CD4-positive, alpha-beta T cell (primary cell): ENCODE data around the gene MCF2L2. TPM values are rescaled to one million over a fixed set of nuclear protein-coding genes. Genes with fewer than 3 reads are reported as not detected.

Source experiments
- ATAC-seq: fragments of 200-7000 bp; cut with Tn5 transposase; one replicate; pipeline ENCODE4 v1.10.0; 2022; ENCODE audit warnings: mild to moderate bottlenecking; ENCODE audit not compliant: poor library complexity
- CTCF ChIA-PET: fragments of 350-600 bp; sonication (Branson Sonifier 250); formaldehyde crosslinking; loops from one replicate; lab custom pipeline; 2021; ENCODE audit warnings: antibody characterized with exemption, inconsistent platforms; lab: Charles Lee
- POLR2A ChIA-PET: fragments of 350-600 bp; sonication (Branson Sonifier 250); formaldehyde crosslinking; loops from one replicate; lab custom pipeline; 2021; ENCODE audit warnings: antibody characterized with exemption, inconsistent platforms; lab: Charles Lee
- DNase-seq, 14 experiments: peaks; one replicate each; pipeline ENCODE4 v3.0.0-alpha.2; 2013 to 2020; ENCODE audit warnings: mixed read lengths in 2 of 14
- H3K27ac ChIP-seq, 2 donors: one replicate each; pipeline versions ENCODE4 v1.5.1 to v1.7.0; 2013; ENCODE audit warnings: low read length in 2 of 2, low read depth in 1 of 2, mild to moderate bottlenecking in 1 of 2
- H3K27me3 ChIP-seq, 2 experiments: 1 replicate in 1 of 2; 2 replicates in 1 of 2; pipeline versions ENCODE4 v1.6.1 to v1.7.0; 2013; ENCODE audit warnings: low read length in 2 of 2, control low read depth in 1 of 2, mild to moderate bottlenecking in 1 of 2, moderate library complexity in 1 of 2; ENCODE audit not compliant: insufficient read depth in 2 of 2, control insufficient read depth in 1 of 2
- H3K36me3 ChIP-seq: one replicate; pipeline ENCODE4 v1.6.1; 2013; ENCODE audit warnings: low read length, control low read depth; ENCODE audit not compliant: insufficient read depth
- H3K4me1 ChIP-seq: one replicate; pipeline ENCODE4 v1.6.1; 2013; ENCODE audit warnings: low read length, control low read depth; ENCODE audit not compliant: insufficient read depth
- H3K4me3 ChIP-seq: one replicate; pipeline ENCODE4 v1.5.1; 2013; ENCODE audit warnings: mild to moderate bottlenecking, low read length, moderate library complexity
- H3K9me3 ChIP-seq, 2 experiments: 1 replicate in 1 of 2; 2 replicates in 1 of 2; pipeline versions ENCODE4 v1.6.1 to v1.7.0; 2013; ENCODE audit warnings: low read length in 2 of 2, mild to moderate bottlenecking in 2 of 2, control low read depth in 1 of 2, moderate library complexity in 1 of 2; ENCODE audit not compliant: control insufficient read depth in 1 of 2, insufficient read depth in 1 of 2
- H3K27ac Mint-ChIP-seq: one replicate; pipeline ENCODE4 v1.8.0; 2020; ENCODE audit warnings: mixed read lengths
- H3K27me3 Mint-ChIP-seq: one replicate; pipeline ENCODE4 v1.8.0; 2021; ENCODE audit warnings: mixed read lengths
- H3K36me3 Mint-ChIP-seq: one replicate; pipeline ENCODE4 v1.8.0; 2021; ENCODE audit warnings: low read depth, mixed read lengths
- H3K4me1 Mint-ChIP-seq: one replicate; pipeline ENCODE4 v1.8.0; 2021; ENCODE audit warnings: low read depth, mixed read lengths
- H3K4me3 Mint-ChIP-seq: one replicate; pipeline ENCODE4 v1.8.0; 2020; ENCODE audit warnings: mild to moderate bottlenecking, mixed read lengths
- H3K9me3 Mint-ChIP-seq: one replicate; pipeline ENCODE4 v1.8.0; 2020; ENCODE audit warnings: mixed read lengths
- CTCF ChIP-seq: fragments of 200-600 bp; IDR thresholded peaks from one replicate; pipeline ENCODE4 v1.8.0; 2022; ENCODE audit warnings: antibody characterized with exemption, mild to moderate bottlenecking
- intact Hi-C, 2 experiments: fragments of 100-400 bp; cut with DNase I in 1 of 2; cut with micrococcal nuclease in 1 of 2; formaldehyde crosslinking; loops; one replicate each; pipeline versions ENCODE4 v1.15.1 to v1.9.0; 2023 to 2025; cut with DNase I, micrococcal nuclease
- total RNA-seq, 174 experiments: library from RNA in 2 of 174; stranded (reverse) in 2 of 174; gene quantifications; one replicate each; pipeline ENCODE4 v1.2.3 and lab custom pipeline; 2021 to 2026

MCF2L2 gene
- total RNA-seq, 2 experiments from 2014 or later = 3.8 to 4.1 TPM

- Histone ChIP-seq H3K27me3 (no peaks in the 10 kb centered on the region), H3K9me3 (no peaks in the 10 kb centered on the region), H3K27ac (no peak overlapping the region), H3K4me3 (no peak overlapping the region), H3K4me1 (no peaks in the 10 kb centered on the region), H3K36me3 (no peaks in the 10 kb centered on the region)
- Mint-ChIP-seq H3K27me3 (no peaks in the 10 kb centered on the region), H3K4me1 (peaks cover 2% of the 10 kb centered on the region), H3K4me3 (no peak overlapping the region), H3K9me3 (no peaks in the 10 kb centered on the region), H3K36me3 (no peaks in the 10 kb centered on the region), H3K27ac (no peak overlapping the region)
- POLR2A ChIA-PET = interaction anchor here (0.6 kb wide), 1 partner anchor 43 kb away, joined by 5 read pairs; no protein-coding TSS in a partner anchor
- no peak for DNase-seq
- intact Hi-C loops = loop anchor here in 1 of 2 experiments (5.0 kb wide), 1 partner anchor 162 kb away; the partner anchor contains the start of gene KLHL24
- CTCF ChIA-PET = interaction anchor here (0.5 to 1.3 kb wide), 3 partner anchors 12 to 292 kb away, joined by 3 read pairs; no protein-coding TSS in a partner anchor
- ATAC-seq = no peak
- TF ChIP-seq CTCF = no peak
Measured at GRCh38 chr3:183475016-183475763, 46.8 kb upstream of the MCF2L2 start.

- no peaks in the 10 kb centered on the region for H3K36me3 ChIP-seq
- ChIA-PET POLR2A (no interaction called here), CTCF (interaction anchor here (0.6 kb wide), 1 partner anchor 344 kb away, joined by 3 read pairs; no protein-coding TSS in a partner anchor)
- H3K4me3 ChIP-seq = no peak overlapping the region
- H3K27me3 ChIP-seq = no peaks in the 10 kb centered on the region
- peaks cover 5% of the 10 kb centered on the region for H3K4me1 Mint-ChIP-seq
- H3K36me3 Mint-ChIP-seq = no peaks in the 10 kb centered on the region
- no peaks in the 10 kb centered on the region for H3K27me3 Mint-ChIP-seq
- no peak for ATAC-seq
- intact Hi-C loops = no loop called here
- no peak overlapping the region for H3K27ac Mint-ChIP-seq
- no peaks in the 10 kb centered on the region for H3K9me3 ChIP-seq
- no peak for TF ChIP-seq CTCF
- peaks cover 7% of the 10 kb centered on the region for H3K4me1 ChIP-seq
- no peaks in the 10 kb centered on the region for H3K9me3 Mint-ChIP-seq
- H3K27ac ChIP-seq = no peak overlapping the region
- H3K4me3 Mint-ChIP-seq = no peak overlapping the region
- no peak for DNase-seq
Measured at GRCh38 chr3:183473969-183474368, 45.5 kb upstream of the MCF2L2 start.

- ATAC-seq (no peak), DNase-seq (no peak)
- ChIA-PET POLR2A (no interaction called here), CTCF (no interaction called here)
- Histone ChIP-seq H3K4me3 (no peak overlapping the region), H3K36me3 (no peaks in the 10 kb centered on the region), H3K27me3 (no peaks in the 10 kb centered on the region), H3K27ac (no peak overlapping the region), H3K4me1 (peaks cover 7% of the 10 kb centered on the region), H3K9me3 (no peaks in the 10 kb centered on the region)
- no peaks in the 10 kb centered on the region for H3K27me3 Mint-ChIP-seq
- no peaks in the 10 kb centered on the region for H3K36me3 Mint-ChIP-seq
- H3K4me3 Mint-ChIP-seq = no peak overlapping the region
- peaks cover 5% of the 10 kb centered on the region for H3K4me1 Mint-ChIP-seq
- intact Hi-C loops = no loop called here
- H3K9me3 Mint-ChIP-seq = no peaks in the 10 kb centered on the region
- no peak for TF ChIP-seq CTCF
- no peak overlapping the region for H3K27ac Mint-ChIP-seq
Measured at GRCh38 chr3:183472155-183472554, 43.7 kb upstream of the MCF2L2 start.
